Measurements from ENCODE around the gene DNAJB6.

Gene DNAJB6

DNA sequence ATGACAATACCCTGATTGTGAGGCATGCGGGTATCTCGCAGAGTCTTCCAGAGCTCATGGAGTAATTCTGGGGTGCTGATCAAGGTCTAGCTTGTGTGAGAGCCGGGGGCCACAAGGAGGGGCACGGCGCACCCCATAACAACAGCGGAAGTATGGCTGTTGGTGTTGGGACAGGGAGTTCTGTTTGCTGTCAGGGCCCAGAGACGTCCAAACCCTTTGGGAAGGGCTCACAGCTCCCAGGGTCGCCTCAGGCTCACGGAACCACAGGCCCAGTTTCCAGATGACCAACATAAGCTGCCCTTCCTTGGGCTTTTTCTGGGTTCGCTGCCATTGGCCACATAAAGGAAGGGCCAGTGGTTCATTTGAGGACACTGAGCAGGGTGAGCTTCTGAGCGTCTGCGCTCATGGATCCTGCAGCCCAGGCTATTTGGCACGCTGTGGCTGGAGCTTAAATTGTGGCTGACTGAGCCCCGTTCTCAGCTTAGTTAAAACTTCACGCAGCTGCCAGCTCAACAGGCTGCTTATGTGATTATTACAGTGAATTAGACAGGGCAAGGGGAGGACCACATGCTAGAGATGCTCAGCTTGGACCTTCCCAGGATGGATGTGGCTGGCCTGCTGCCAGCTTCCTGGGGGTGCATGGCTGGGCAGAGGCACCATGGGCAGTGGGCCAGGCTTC, 92.3 kb downstream of the DNAJB6 start:
- no peak overlapping the region for H3K4ac ChIP-seq (ENCODE audit: low read length)
- H3K4me3 ChIP-seq (ENCODE audit: low read length in 2 of 2), result no peak overlapping the region
- no peak overlapping the region for H4K91ac ChIP-seq (ENCODE audit: low read depth, low read length, poor library complexity)
- H3K4me1 ChIP-seq (ENCODE audit: control insufficient read depth in 2 of 2, insufficient read depth in 1 of 2, low read depth in 1 of 2, low read length in 2 of 2), result peaks cover 7 to 11% of the 10 kb centered on the region in 2 donors
- H3K14ac ChIP-seq (ENCODE audit: low read length), result no peak overlapping the region
- no peak overlapping the region for H2AK5ac ChIP-seq (ENCODE audit: low read depth, low read length)
- H2BK120ac ChIP-seq (ENCODE audit: low read depth, low read length), result no peak overlapping the region
- peak overlapping the region; percentile 47 for H2BK5ac ChIP-seq (ENCODE audit: low read length)
- peaks cover 0 to 4% of the 10 kb centered on the region in 2 donors for H3K36me3 ChIP-seq (replicated peaks in 1 of 2; ENCODE audit: control insufficient read depth in 2 of 2, insufficient read depth in 2 of 2, low read length in 2 of 2)
- no peak for DNase-seq (ENCODE audit: low spot score)
- H3K4me2 ChIP-seq (ENCODE audit: insufficient read depth, low read length, poor library complexity, severe bottlenecking), result no peak overlapping the region
- H2BK15ac ChIP-seq (ENCODE audit: low read length), result peak overlapping the region; percentile 60
- peak overlapping the region; percentile 50 for H3K23ac ChIP-seq (ENCODE audit: low read depth, low read length, poor library complexity)
- H3K27ac ChIP-seq (replicated peaks; ENCODE audit: low read length), result no peak overlapping the region
- H4K8ac ChIP-seq (ENCODE audit: low read depth, low read length), result no peak overlapping the region
- no peak overlapping the region for H3K9ac ChIP-seq (ENCODE audit: low read depth, low read length, poor library complexity)
- H3K79me1 ChIP-seq (ENCODE audit: low read depth, low read length), result peaks cover 5% of the 10 kb centered on the region
- peaks cover 0 to 5% of the 10 kb centered on the region in 2 donors for H3K9me3 ChIP-seq (replicated peaks in 1 of 2; ENCODE audit: control insufficient read depth in 2 of 2, insufficient read depth in 1 of 2, low read depth in 1 of 2, low read length in 2 of 2)
- H3K18ac ChIP-seq (ENCODE audit: low read length), result peak overlapping the region; percentile 32
- no peak overlapping the region for H2BK12ac ChIP-seq (ENCODE audit: low read length)
- no peak overlapping the region for H2AFZ ChIP-seq (ENCODE audit: low read length)
- no CpG with 5 or more reads among the region's 15 CpGs for WGBS, 2 donors (ENCODE audit: extremely low coverage in 2 of 2, insufficient read length in 2 of 2, insufficient replicate concordance in 1 of 2)
- peaks cover 0 to 3% (median 0%) of the 10 kb centered on the region in 3 experiments for H3K27me3 ChIP-seq (ENCODE audit: control insufficient read depth in 3 of 3, insufficient read depth in 3 of 3, low read depth in 1 of 3, low read length in 3 of 3)

DNA sequence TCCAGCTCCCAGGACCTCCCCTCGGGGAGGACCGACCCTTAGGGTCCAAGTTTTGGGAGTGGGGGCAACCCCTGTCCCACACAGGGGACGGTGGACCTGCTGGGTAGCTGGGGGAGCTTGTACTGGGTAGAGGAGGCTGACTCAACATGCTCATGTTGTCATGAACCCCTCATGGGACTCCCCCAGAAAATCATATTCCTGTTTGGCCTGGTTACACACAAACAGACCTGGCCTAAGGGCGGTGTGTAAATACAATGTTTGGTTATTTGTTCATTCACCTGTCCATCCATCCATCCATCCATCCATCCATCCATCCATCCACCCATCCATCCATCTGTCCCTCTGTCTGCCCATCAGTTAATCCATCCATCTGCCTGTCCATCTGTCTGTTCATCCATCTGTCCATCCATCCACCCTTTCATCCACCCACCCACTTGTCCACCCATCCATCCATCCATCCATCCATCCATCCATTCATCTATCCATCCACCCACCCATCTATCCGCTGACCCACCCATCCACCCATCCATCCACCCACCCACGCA, 92.9 kb downstream of the DNAJB6 start:
- Histone ChIP-seq H4K8ac (ENCODE audit: low read depth, low read length) (no peak overlapping the region), H2BK5ac (ENCODE audit: low read length) (no peak overlapping the region), H3K4me3 (ENCODE audit: low read length in 2 of 2) (no peak overlapping the region), H3K4me1 (ENCODE audit: control insufficient read depth in 2 of 2, insufficient read depth in 1 of 2, low read depth in 1 of 2, low read length in 2 of 2) (peaks cover 7 to 11% of the 10 kb centered on the region in 2 donors), H2AK5ac (ENCODE audit: low read depth, low read length) (no peak overlapping the region), H3K27ac (replicated peaks; ENCODE audit: low read length) (no peak overlapping the region), H3K79me1 (ENCODE audit: low read depth, low read length) (peaks cover 5% of the 10 kb centered on the region), H3K4ac (ENCODE audit: low read length) (no peak overlapping the region), H3K18ac (ENCODE audit: low read length) (no peak overlapping the region), H3K23ac (ENCODE audit: low read depth, low read length, poor library complexity) (peak overlapping the region; percentile 50), H2BK12ac (ENCODE audit: low read length) (no peak overlapping the region), H3K14ac (ENCODE audit: low read length) (no peak overlapping the region), H2BK120ac (ENCODE audit: low read depth, low read length) (no peak overlapping the region), H3K9ac (ENCODE audit: low read depth, low read length, poor library complexity) (no peak overlapping the region), H4K91ac (ENCODE audit: low read depth, low read length, poor library complexity) (no peak overlapping the region), H3K4me2 (ENCODE audit: insufficient read depth, low read length, poor library complexity, severe bottlenecking) (no peak overlapping the region), H3K9me3 (replicated peaks in 1 of 2; ENCODE audit: control insufficient read depth in 2 of 2, insufficient read depth in 1 of 2, low read depth in 1 of 2, low read length in 2 of 2) (peaks cover 0 to 7% of the 10 kb centered on the region in 2 donors), H2BK15ac (ENCODE audit: low read length) (no peak overlapping the region), H3K27me3 (ENCODE audit: control insufficient read depth in 3 of 3, insufficient read depth in 3 of 3, low read depth in 1 of 3, low read length in 3 of 3) (peaks cover 0 to 3% (median 0%) of the 10 kb centered on the region in 3 experiments), H3K36me3 (replicated peaks in 1 of 2; ENCODE audit: control insufficient read depth in 2 of 2, insufficient read depth in 2 of 2, low read length in 2 of 2) (peaks cover 0 to 4% of the 10 kb centered on the region in 2 donors), H2AFZ (ENCODE audit: low read length) (no peak overlapping the region)
- DNase-seq (ENCODE audit: low spot score), result no peak
- WGBS, 2 donors (ENCODE audit: extremely low coverage in 2 of 2, insufficient read length in 2 of 2, insufficient replicate concordance in 1 of 2), result no CpG with 5 or more reads among the region's 6 CpGs

- H2AFZ ChIP-seq (ENCODE audit: low read length), result no peak overlapping the region
- H3K9me3 ChIP-seq (replicated peaks in 1 of 2; ENCODE audit: control insufficient read depth in 2 of 2, insufficient read depth in 1 of 2, low read depth in 1 of 2, low read length in 2 of 2), result peaks cover 0 to 7% of the 10 kb centered on the region in 2 donors
- H4K91ac ChIP-seq (ENCODE audit: low read depth, low read length, poor library complexity), result no peak overlapping the region
- H2BK5ac ChIP-seq (ENCODE audit: low read length), result no peak overlapping the region
- H3K9ac ChIP-seq (ENCODE audit: low read depth, low read length, poor library complexity), result no peak overlapping the region
- H2BK12ac ChIP-seq (ENCODE audit: low read length), result no peak overlapping the region
- H3K79me1 ChIP-seq (ENCODE audit: low read depth, low read length), result peaks cover 5% of the 10 kb centered on the region
- H3K4me1 ChIP-seq (ENCODE audit: control insufficient read depth in 2 of 2, insufficient read depth in 1 of 2, low read depth in 1 of 2, low read length in 2 of 2), result peaks cover 7 to 11% of the 10 kb centered on the region in 2 donors
- H3K27ac ChIP-seq (replicated peaks; ENCODE audit: low read length), result no peak overlapping the region
- no peak overlapping the region for H3K4me2 ChIP-seq (ENCODE audit: insufficient read depth, low read length, poor library complexity, severe bottlenecking)
- H2AK5ac ChIP-seq (ENCODE audit: low read depth, low read length), result peak overlapping the region; percentile 56
- H3K36me3 ChIP-seq (replicated peaks in 1 of 2; ENCODE audit: control insufficient read depth in 2 of 2, insufficient read depth in 2 of 2, low read length in 2 of 2), result peaks cover 0 to 4% of the 10 kb centered on the region in 2 donors
- no peak overlapping the region for H3K18ac ChIP-seq (ENCODE audit: low read length)
- DNase-seq (ENCODE audit: low spot score), result no peak
- no peak overlapping the region for H3K14ac ChIP-seq (ENCODE audit: low read length)
- H3K4me3 ChIP-seq (ENCODE audit: low read length in 2 of 2), result no peak overlapping the region
- H3K23ac ChIP-seq (ENCODE audit: low read depth, low read length, poor library complexity), result no peak overlapping the region
- H4K8ac ChIP-seq (ENCODE audit: low read depth, low read length), result no peak overlapping the region
- H3K27me3 ChIP-seq (ENCODE audit: control insufficient read depth in 3 of 3, insufficient read depth in 3 of 3, low read depth in 1 of 3, low read length in 3 of 3), result peaks cover 0 to 3% (median 0%) of the 10 kb centered on the region in 3 experiments
- H2BK15ac ChIP-seq (ENCODE audit: low read length), result no peak overlapping the region
- WGBS, 2 donors (ENCODE audit: extremely low coverage in 2 of 2, insufficient read length in 2 of 2, insufficient replicate concordance in 1 of 2), result no CpG with 5 or more reads among the region's 7 CpGs
- no peak overlapping the region for H2BK120ac ChIP-seq (ENCODE audit: low read depth, low read length)
- no peak overlapping the region for H3K4ac ChIP-seq (ENCODE audit: low read length)
Measured at GRCh38 chr7:157430721-157431120, 93.9 kb downstream of the DNAJB6 start.

DNA sequence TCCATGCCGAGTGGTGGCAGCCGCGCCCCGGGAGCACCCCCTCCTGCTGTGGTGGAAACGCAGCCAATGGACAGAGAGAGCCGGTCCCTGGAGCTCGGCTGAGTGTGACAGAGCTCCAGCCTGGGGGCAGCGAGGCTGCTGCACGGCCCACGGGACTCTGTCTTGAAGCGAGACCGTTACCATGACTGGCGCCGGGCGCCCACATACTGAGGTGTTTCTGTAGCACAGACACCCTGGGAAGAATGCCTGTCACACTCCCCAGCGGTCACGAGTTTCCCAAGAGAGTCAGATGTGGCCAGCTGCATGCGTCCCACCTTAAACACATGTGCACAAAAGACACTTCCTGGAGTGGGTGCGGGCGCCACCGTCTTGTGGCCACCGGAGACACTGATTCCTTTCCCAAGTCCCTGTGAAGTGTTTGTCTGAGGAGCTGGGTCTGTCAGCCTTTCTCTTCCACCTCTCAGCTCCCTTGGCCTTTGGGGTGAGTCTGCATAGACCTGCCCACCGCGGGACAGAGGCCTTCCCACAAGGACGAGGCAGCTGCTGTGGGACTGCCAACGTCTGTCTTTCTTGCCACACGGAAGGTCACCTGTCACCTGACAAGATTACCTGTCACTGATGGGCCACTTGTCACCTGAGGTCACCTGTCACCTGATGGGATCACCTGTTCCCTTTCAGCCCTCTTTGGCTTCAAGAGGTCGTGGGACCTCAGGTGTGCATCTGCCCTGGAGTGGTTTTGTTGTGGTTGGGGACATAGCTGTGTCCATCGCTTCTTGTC, 94.6 kb downstream of the DNAJB6 start:
- Histone ChIP-seq H2BK120ac (ENCODE audit: low read depth, low read length) (no peak overlapping the region), H3K27me3 (ENCODE audit: control insufficient read depth in 3 of 3, insufficient read depth in 3 of 3, low read depth in 1 of 3, low read length in 3 of 3) (peaks cover 0 to 3% (median 0%) of the 10 kb centered on the region in 3 experiments), H2BK12ac (ENCODE audit: low read length) (peak overlapping the region; percentile 43), H3K14ac (ENCODE audit: low read length) (peak overlapping the region; percentile 0), H3K4me3 (ENCODE audit: low read length in 2 of 2) (peak overlapping the region in 1 of 2 donors; percentile 13), H3K79me1 (ENCODE audit: low read depth, low read length) (peaks cover 5% of the 10 kb centered on the region), H3K9ac (ENCODE audit: low read depth, low read length, poor library complexity) (peak overlapping the region; percentile 22), H3K9me3 (replicated peaks in 1 of 2; ENCODE audit: control insufficient read depth in 2 of 2, insufficient read depth in 1 of 2, low read depth in 1 of 2, low read length in 2 of 2) (peaks cover 0 to 7% of the 10 kb centered on the region in 2 donors), H3K4me1 (ENCODE audit: control insufficient read depth in 2 of 2, insufficient read depth in 1 of 2, low read depth in 1 of 2, low read length in 2 of 2) (peaks cover 7 to 11% of the 10 kb centered on the region in 2 donors), H2BK5ac (ENCODE audit: low read length) (peak overlapping the region; percentile 63), H2AK5ac (ENCODE audit: low read depth, low read length) (peak overlapping the region; percentile 56), H3K36me3 (replicated peaks in 1 of 2; ENCODE audit: control insufficient read depth in 2 of 2, insufficient read depth in 2 of 2, low read length in 2 of 2) (peaks cover 0 to 4% of the 10 kb centered on the region in 2 donors), H4K8ac (ENCODE audit: low read depth, low read length) (no peak overlapping the region), H3K18ac (ENCODE audit: low read length) (peak overlapping the region; percentile 67), H3K27ac (replicated peaks; ENCODE audit: low read length) (no peak overlapping the region), H3K4me2 (ENCODE audit: insufficient read depth, low read length, poor library complexity, severe bottlenecking) (no peak overlapping the region), H2AFZ (ENCODE audit: low read length) (no peak overlapping the region), H4K91ac (ENCODE audit: low read depth, low read length, poor library complexity) (peak overlapping the region; percentile 26), H3K23ac (ENCODE audit: low read depth, low read length, poor library complexity) (peak overlapping the region; percentile 52), H3K4ac (ENCODE audit: low read length) (no peak overlapping the region), H2BK15ac (ENCODE audit: low read length) (peak overlapping the region; percentile 30)
- WGBS, 2 donors (ENCODE audit: extremely low coverage in 2 of 2, insufficient read length in 2 of 2, insufficient replicate concordance in 1 of 2), result no CpG with 5 or more reads among the region's 29 CpGs
- DNase-seq (ENCODE audit: low spot score), result no peak

All from neuronal stem cell (in vitro differentiated cells).